HG03432 (cell line): ENCODE results near the gene PYGO2.
A peak's percentile ranks its signal among the peaks of the same experiment; 100 is the strongest.

Experiments
- ATAC-seq: cut with Tn5 transposase; IDR thresholded peaks from one replicate; pipeline ENCODE4 v1.9.1; 2021; ENCODE audit warnings: mild to moderate bottlenecking, moderate library complexity; ENCODE audit not compliant: unreplicated experiment

Gene PYGO2

DNA sequence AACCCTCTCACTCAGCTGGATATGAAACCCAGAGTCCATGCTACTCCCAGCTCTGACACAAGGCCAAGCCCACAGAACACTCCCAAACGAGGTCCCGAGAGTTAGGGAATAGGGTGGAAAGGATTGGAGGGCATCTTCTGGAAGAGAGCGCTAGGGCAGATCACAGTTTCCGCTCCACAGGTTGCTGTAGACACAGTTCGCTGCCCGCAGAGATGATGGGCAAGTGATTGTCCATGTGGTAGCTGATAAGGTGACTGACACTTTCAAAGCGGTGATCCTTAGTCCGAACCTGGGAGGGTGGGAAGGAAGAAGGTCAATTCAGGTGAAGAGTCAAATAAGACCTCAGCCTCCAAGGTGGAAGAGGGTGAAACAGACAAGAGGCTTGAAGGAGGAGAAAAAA lies 2.1 kb upstream of the PYGO2 start:
- ATAC-seq, result no peak

GRCh38 chr1:154962795-154963330 lies 1.3 kb upstream of the PYGO2 start:
- ATAC-seq, result no peak

GRCh38 chr1:154962156-154962749 lies 671 bp upstream of the PYGO2 start:
- ATAC-seq, result peak; percentile 10

DNA sequence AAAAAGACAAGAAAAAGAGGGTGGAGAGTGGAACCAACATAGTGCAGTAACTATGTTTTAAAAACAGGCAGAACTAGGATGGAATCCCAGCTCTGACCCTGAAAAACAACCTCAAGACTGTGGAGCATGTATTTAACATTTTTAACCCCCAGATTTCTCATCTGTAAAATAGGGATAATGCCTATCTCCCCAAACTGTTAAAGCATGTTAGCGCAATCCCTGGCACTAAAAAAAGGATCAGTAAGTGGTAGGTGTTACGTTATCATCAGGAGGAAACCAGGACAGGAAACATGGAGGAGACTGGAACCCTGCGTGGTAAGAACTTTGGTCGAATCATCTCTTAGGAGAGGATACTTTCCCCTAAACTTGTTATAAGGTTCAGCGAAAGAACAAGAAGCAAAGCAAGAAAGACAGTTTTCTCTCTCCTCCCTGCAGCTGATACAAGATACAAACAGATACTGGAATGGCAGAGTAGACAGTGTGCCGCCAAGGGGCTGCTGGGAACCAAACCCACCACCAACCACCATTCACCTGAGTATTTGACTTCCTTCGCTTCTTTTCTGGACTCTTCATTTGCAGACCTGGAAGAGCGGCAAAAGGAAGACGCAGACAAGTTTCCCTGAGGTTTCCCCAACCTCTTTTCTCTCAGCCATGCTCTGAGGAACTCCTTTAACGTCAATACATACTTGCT lies 991 bp downstream of the PYGO2 start:
- ATAC-seq, result no peak

DNA sequence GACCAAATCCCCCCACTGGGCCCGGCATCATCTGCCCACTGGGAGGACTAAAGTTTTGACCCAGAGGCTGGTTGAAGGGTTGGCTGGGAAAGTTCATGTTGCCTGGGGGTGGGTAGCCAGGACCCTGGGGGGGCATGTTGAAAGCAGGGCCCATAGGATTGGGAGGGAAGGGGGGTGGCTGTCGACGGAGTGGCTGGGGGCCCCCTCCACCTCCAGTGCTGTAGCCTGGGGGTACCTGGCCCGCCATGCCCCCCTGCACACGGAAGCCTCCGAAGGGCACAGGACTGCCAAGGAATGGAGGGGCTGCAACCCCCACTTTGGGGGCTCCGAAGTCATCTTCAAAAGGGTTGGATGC lies 2.2 kb downstream of the PYGO2 start:
- ATAC-seq, result no peak

- no peak for ATAC-seq
Observed at GRCh38 chr1:154958681-154959425, 2.7 kb downstream of the PYGO2 start.

GRCh38 chr1:154958036-154958435 lies 3.5 kb downstream of the PYGO2 start:
- no peak for ATAC-seq

DNA sequence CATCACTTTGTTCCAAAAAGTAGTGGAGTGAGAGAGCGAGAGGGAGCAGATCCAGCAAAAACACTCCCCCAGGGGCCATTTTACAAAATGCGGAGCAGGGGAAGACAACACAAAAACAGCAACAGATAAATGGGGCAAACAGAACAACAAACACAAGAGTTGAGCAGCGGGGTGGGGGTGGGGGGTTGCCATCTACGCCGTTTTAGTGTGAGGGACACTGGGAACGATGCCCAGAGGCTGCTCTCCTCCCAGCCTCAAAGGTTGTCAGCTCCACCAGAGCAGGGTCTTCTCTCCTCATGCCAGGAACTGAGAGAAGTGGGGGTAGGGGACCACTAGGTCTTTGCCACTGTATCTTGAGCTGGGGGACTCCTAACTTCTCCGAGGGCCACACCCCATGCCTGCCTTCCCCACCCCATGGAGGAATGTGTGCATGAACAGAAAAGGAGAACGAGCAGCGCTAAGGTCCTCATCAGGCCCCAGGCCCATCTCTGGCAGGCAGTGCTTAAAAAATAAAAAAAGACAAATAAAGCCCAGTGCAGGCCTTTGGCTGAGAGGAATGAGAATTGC lies 4.4 kb downstream of the PYGO2 start:
- ATAC-seq, result no peak

GRCh38 chr1:154956544-154956941 lies 5.0 kb downstream of the PYGO2 start:
- ATAC-seq, result no peak

GRCh38 chr1:154955718-154956543 lies 5.7 kb downstream of the PYGO2 start, which contains the start of gene PBXIP1:
TSS of gene PBXIP1 (minus strand) at chr1:154956099. CDS start at chr1:154953721, 2,378 bp downstream.
- ATAC-seq, result peak; percentile 61

GRCh38 chr1:154955039-154955717 lies 6.4 kb downstream of the PYGO2 start:
- peak; percentile 50 for ATAC-seq

GRCh38 chr1:154954541-154954940 lies 7.0 kb downstream of the PYGO2 start:
- ATAC-seq, result no peak

GRCh38 chr1:154953611-154954038 lies 8.0 kb downstream of the PYGO2 start:
- no peak for ATAC-seq

DNA sequence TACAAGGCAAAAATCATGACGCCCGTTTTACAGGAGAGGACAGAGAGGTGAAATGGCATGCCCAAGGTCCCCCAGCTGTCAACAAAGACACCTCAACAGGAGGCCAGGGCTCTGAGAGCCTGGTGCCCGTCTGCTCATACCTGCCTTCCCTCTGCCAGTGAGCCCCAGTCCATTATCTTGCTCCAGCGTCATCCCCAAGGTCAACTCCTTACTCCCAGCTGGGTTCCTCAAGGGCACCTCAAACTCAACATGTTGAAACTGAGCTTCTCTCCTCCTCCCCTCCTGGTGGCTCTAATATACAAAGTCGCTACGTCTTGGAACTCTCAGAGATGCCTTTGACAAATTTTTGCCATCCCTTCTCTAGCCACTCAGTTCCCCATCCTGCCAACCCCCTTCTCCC lies 8.9 kb downstream of the PYGO2 start:
- ATAC-seq, result no peak

DNA sequence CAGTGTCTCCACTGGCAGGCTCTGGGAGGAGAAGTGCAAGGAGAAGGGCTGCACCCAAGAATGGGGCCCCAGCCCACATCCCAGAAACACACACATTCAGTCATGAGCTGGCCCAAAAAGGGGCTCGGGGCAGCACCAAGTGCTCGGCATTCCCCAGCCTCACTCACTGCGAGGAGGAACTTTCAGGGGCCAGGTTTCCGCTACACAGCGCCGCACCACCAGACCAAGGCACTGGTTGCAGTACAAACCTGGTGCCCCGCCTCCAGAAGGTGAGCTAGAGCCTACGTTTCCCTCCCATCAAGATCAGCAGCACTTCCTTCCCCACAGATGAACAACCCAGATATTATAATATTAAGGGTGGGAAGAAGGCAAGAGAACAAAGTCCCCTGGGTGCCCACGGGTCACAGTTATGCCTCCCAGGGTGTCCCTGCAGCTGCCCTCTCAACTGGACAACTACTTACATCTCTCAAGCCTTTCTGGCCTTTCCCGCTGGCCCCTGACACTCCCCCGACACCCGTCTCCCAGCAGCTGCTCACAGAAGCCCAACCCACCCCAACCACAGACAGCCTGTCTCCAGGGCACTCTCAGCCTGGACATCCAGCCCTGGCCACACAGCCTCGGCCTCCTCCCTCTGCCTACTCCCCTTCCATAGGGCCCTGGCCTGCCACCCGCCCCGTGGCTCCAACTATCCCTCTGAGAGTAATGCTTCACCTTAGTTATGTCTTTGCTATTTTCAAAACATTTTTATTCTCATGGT lies 9.5 kb downstream of the PYGO2 start:
- ATAC-seq, result no peak

GRCh38 chr1:154948079-154948478 lies 13.5 kb downstream of the PYGO2 start:
- no peak for ATAC-seq

- no peak for ATAC-seq
Observed at GRCh38 chr1:154945962-154946850, 15.4 kb downstream of the PYGO2 start.
